Endothelial cell of coronary artery (primary cell): ENCODE measurements around the gene ADGRF3. TPM values are rescaled to one million over a fixed set of nuclear protein-coding genes. Genes with fewer than 3 reads are reported as not detected.

ENCODE experiments used
- total RNA-seq: library from RNA; depleted of rRNA; stranded (reverse); fragments of >200 nt; gene quantifications from 2 replicates; pipeline ENCODE4 v1.2.3, GENCODE V29; 2014

ADGRF3 gene, protein sequence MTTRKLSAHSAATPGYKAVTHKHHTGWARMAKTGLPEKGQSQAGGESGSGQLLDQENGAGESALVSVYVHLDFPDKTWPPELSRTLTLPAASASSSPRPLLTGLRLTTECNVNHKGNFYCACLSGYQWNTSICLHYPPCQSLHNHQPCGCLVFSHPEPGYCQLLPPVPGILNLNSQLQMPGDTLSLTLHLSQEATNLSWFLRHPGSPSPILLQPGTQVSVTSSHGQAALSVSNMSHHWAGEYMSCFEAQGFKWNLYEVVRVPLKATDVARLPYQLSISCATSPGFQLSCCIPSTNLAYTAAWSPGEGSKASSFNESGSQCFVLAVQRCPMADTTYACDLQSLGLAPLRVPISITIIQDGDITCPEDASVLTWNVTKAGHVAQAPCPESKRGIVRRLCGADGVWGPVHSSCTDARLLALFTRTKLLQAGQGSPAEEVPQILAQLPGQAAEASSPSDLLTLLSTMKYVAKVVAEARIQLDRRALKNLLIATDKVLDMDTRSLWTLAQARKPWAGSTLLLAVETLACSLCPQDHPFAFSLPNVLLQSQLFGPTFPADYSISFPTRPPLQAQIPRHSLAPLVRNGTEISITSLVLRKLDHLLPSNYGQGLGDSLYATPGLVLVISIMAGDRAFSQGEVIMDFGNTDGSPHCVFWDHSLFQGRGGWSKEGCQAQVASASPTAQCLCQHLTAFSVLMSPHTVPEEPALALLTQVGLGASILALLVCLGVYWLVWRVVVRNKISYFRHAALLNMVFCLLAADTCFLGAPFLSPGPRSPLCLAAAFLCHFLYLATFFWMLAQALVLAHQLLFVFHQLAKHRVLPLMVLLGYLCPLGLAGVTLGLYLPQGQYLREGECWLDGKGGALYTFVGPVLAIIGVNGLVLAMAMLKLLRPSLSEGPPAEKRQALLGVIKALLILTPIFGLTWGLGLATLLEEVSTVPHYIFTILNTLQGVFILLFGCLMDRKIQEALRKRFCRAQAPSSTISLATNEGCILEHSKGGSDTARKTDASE
- total RNA-seq, result under 0.01 TPM in 1 of 2 replicates, not detected in the other

DNA sequence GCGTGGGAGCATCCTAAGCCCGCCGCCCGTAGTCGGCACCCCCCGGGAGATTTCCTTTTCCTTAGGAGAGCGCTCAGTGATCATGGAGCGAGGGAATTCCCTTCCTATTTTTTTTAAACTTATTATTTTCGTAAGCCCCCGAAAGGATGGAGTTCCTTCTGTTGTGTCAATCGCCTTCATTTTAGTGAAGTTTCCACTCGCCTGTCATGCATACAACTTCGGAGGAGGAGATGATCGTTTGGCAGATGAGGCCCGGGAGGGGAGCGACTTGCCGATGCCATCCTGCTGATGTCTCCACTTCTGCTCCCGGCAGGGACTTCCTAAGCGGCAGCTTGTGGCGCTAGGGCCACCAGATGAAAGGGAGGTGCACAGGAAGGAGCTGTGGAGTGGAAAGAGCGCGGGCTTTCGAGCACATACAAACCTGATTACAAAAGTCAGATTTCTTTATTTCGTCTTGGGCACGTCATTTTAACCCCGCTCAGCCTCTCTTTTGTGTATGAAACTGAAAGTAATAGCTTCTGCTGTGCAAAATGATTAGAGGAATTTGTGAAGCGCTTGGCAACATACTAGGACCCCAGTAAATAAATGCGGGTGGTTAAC, at the start of gene ADGRF3:
Gene ADGRF3 (minus strand): TSS at position 336 of the 600 bp plus-strand sequence. CDS start 555 bp downstream, outside the sequence.

DNA sequence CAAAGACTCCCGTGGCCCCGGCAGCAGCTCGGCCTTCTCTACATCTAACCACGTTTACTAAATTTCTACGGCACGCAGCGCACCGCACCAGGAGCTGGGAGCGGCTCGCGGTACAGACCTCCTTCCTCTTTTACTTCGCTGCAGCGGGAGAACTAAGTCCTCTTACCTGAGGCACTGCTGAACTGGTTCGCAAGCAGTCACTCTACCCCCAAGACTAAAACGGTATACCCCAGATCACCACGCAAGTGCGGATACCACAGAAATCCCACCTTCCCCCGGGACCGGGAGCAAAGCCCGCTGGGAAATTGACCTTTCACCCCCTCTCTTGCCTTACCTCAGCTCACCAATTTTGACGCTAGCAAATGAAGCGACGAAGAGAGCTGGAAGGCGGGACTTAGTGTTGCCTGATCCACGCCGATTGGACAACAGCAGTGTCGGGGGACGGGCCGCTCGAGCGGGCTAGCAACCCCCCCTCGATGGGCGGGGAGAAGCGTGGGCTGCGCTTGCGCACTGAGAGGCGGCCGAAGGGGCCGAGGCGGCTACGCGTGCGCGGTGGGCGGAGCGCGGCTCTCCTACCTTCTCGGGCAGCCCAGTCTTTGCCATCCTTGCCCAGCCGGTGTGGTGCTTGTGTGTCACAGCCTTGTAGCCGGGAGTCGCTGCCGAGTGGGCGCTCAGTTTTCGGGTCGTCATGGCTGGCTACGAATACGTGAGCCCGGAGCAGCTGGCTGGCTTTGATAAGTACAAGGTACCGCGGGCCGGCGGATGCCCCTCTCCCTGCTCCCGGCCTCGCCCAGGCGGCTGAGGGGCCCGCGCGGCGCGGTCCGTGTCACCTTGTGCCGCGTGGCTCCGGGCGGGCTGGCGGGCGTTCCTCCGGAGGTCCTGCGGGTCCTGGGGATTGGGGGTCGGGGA, 790 bp downstream of the ADGRF3 start, which contains the start of gene SELENOI:
Gene SELENOI (plus strand): TSS at position 599 of the 909 bp plus-strand sequence. CDS start 90 bp downstream, at position 689.

Other genes with a start within 250 kb of the ADGRF3 start
- gene GAREM2, start 173.7 kb downstream of the ADGRF3 start, total RNA-seq, result 0.63 and 1.0 TPM in 2 replicates
- gene HADHA, start 102.2 kb downstream of the ADGRF3 start, total RNA-seq, result 153 and 187 TPM in 2 replicates
- 91.4 and 118 TPM in 2 replicates for gene HADHB, start 101.8 kb downstream of the ADGRF3 start, total RNA-seq
- 13.5 and 14.0 TPM in 2 replicates for gene SELENOI, start 646 bp downstream of the ADGRF3 start, total RNA-seq
- 0.27 TPM in 1 of 2 replicates, not detected in the other for gene DRC1, start 55.1 kb upstream of the ADGRF3 start, total RNA-seq
- 0.09 TPM in 2 replicates for gene OTOF, start 131.3 kb upstream of the ADGRF3 start, total RNA-seq